HepG2 (cell line): ENCODE results near the gene SLC34A3. TPM values are rescaled to one million over a fixed set of nuclear protein-coding genes. Genes with fewer than 3 reads are reported as not detected.

ENCODE experiments used
- ARNT2 ChIP-seq: sonication (generic); formaldehyde crosslinking; IDR thresholded peaks from 2 replicates; pipeline ENCODE4 v1.8.0; 2022; ENCODE audit warnings: mild to moderate bottlenecking, low read depth, missing genetic modification reagents, moderate library complexity
- CEBPG ChIP-seq: IDR thresholded peaks from 2 replicates; pipeline ENCODE4 v1.6.1; 2016
- FOXC1 ChIP-seq: sonication (generic); formaldehyde crosslinking; IDR thresholded peaks from 2 replicates; pipeline ENCODE4 v1.8.0; 2022; ENCODE audit warnings: mild to moderate bottlenecking, missing genetic modification reagents, borderline replicate concordance
- GPBP1L1 ChIP-seq: sonication (generic); formaldehyde crosslinking; IDR thresholded peaks from 2 replicates; pipeline ENCODE4 v1.5.0; 2020; ENCODE audit warnings: mild to moderate bottlenecking, missing genetic modification reagents
- GPN1 ChIP-seq: sonication (generic); formaldehyde crosslinking; IDR thresholded peaks from 2 replicates; pipeline ENCODE4 v1.5.1; 2020; ENCODE audit warnings: missing genetic modification reagents, borderline replicate concordance
- HNF4G ChIP-seq, 2 experiments: sonication (generic) in 1 of 2; formaldehyde crosslinking in 1 of 2; IDR thresholded peaks; 2 replicates each; pipeline versions ENCODE4 v1.4.0 to v1.6.1; 2011 to 2020; ENCODE audit warnings: borderline replicate concordance in 2 of 2, low read depth in 2 of 2, mild to moderate bottlenecking in 2 of 2, low read length in 1 of 2, missing genetic modification reagents in 1 of 2, moderate library complexity in 1 of 2
- IKZF1 ChIP-seq: fragments of 450-650 bp; IDR thresholded peaks from 2 replicates; pipeline ENCODE4 v1.7.1; 2016
- KAT2B ChIP-seq: fragments of 150-350 bp; IDR thresholded peaks from 2 replicates; pipeline ENCODE4 v1.6.1; 2014; ENCODE audit warnings: low read depth, low read length, borderline replicate concordance
- KLF6 ChIP-seq: IDR thresholded peaks from 2 replicates; pipeline ENCODE4 v1.8.0; 2016; ENCODE audit warnings: missing biosample characterization, missing genetic modification reagents
- NONO ChIP-seq, 2 experiments: fragments of 450-650 bp in 1 of 2; sonication (generic) in 1 of 2; formaldehyde crosslinking in 1 of 2; IDR thresholded peaks in 1 of 2; conservative IDR thresholded peaks in 1 of 2; 2 replicates each; pipeline versions ENCODE4 v1.6.1 to v1.8.0; 2017 to 2022; ENCODE audit warnings: mild to moderate bottlenecking in 1 of 2, missing genetic modification reagents in 1 of 2, moderate library complexity in 1 of 2
- PHF8 ChIP-seq: sonication (generic); formaldehyde crosslinking; IDR thresholded peaks from 2 replicates; pipeline ENCODE4 v1.5.0; 2020; ENCODE audit warnings: missing genetic modification reagents
- RFX3 ChIP-seq: IDR thresholded peaks from 2 replicates; pipeline ENCODE4 v1.6.1; 2016; ENCODE audit warnings: missing biosample characterization, missing genetic modification reagents
- RFXAP ChIP-seq: sonication (generic); formaldehyde crosslinking; IDR thresholded peaks from 2 replicates; pipeline ENCODE4 v1.4.0; 2020; ENCODE audit warnings: missing genetic modification reagents, borderline replicate concordance
- SALL1 ChIP-seq: sonication (generic); formaldehyde crosslinking; IDR thresholded peaks from 2 replicates; pipeline ENCODE4 v1.8.0; 2022; ENCODE audit warnings: mild to moderate bottlenecking, missing genetic modification reagents
- YEATS2 ChIP-seq: sonication (generic); formaldehyde crosslinking; IDR thresholded peaks from 2 replicates; pipeline ENCODE4 v1.4.0; 2020; ENCODE audit warnings: missing genetic modification reagents, borderline replicate concordance
- ZBTB3 ChIP-seq: sonication (generic); formaldehyde crosslinking; IDR thresholded peaks from 2 replicates; pipeline ENCODE4 v1.4.0; 2020; ENCODE audit warnings: low read depth, mild to moderate bottlenecking, moderate library complexity, missing genetic modification reagents, borderline replicate concordance
- ZFY ChIP-seq: sonication (generic); formaldehyde crosslinking; IDR thresholded peaks from 2 replicates; pipeline ENCODE4 v1.4.0; 2020; ENCODE audit warnings: missing genetic modification reagents
- ZNF263 ChIP-seq: sonication (generic); formaldehyde crosslinking; IDR thresholded peaks from 2 replicates; pipeline ENCODE4 v1.4.0; 2020; ENCODE audit warnings: missing genetic modification reagents
- ZNF274 ChIP-seq: sonication (generic); formaldehyde crosslinking; IDR thresholded peaks from 2 replicates; pipeline ENCODE4 v1.5.1; 2020; ENCODE audit warnings: mild to moderate bottlenecking, missing genetic modification reagents
- ZNF335 ChIP-seq: sonication (generic); formaldehyde crosslinking; IDR thresholded peaks from 2 replicates; pipeline ENCODE4 v1.4.0; 2020; ENCODE audit warnings: missing genetic modification reagents
- ZNF382 ChIP-seq: sonication (generic); formaldehyde crosslinking; IDR thresholded peaks from 2 replicates; pipeline ENCODE4 v1.5.0; 2020; ENCODE audit warnings: missing genetic modification reagents, mild to moderate bottlenecking, borderline replicate concordance
- ZNF556 ChIP-seq: sonication (generic); formaldehyde crosslinking; IDR thresholded peaks from 2 replicates; pipeline ENCODE4 v1.4.0; 2020; ENCODE audit warnings: mild to moderate bottlenecking, missing genetic modification reagents, borderline replicate concordance
- ZNF772 ChIP-seq: sonication (generic); formaldehyde crosslinking; IDR thresholded peaks from 2 replicates; pipeline ENCODE4 v1.5.0; 2020; ENCODE audit warnings: mild to moderate bottlenecking, missing genetic modification reagents
- ZNF777 ChIP-seq: sonication (generic); formaldehyde crosslinking; IDR thresholded peaks from 2 replicates; pipeline ENCODE4 v1.4.0; 2020; ENCODE audit warnings: missing genetic modification reagents
- ZNF788 ChIP-seq: sonication (generic); formaldehyde crosslinking; IDR thresholded peaks from 2 replicates; pipeline ENCODE4 v1.5.0; 2020; ENCODE audit warnings: mild to moderate bottlenecking, missing genetic modification reagents, borderline replicate concordance
- ZNF816 ChIP-seq: sonication (generic); formaldehyde crosslinking; IDR thresholded peaks from 2 replicates; pipeline ENCODE4 v1.8.0; 2022; ENCODE audit warnings: missing genetic modification reagents, mild to moderate bottlenecking, borderline replicate concordance
- ZSCAN31 ChIP-seq: sonication (generic); formaldehyde crosslinking; IDR thresholded peaks from 2 replicates; pipeline ENCODE4 v1.5.0; 2020; ENCODE audit warnings: low read depth, mild to moderate bottlenecking, missing genetic modification reagents
- polyA plus RNA-seq, 8 experiments: library from polyadenylated mRNA; depleted of rRNA in 3 of 8; stranded (reverse) in 7 of 8; unstranded in 1 of 8; fragments of >200 nt; fragmentation: Illumina TruSeq in 4 of 8; extraction: Trizol in 4 of 8; gene quantifications; 2 replicates each; pipeline versions ENCODE4 v1.2.1 to v1.2.3, GENCODE V29; 2011 to 2016; ENCODE audit warnings: low read depth in 4 of 8, missing spikeins in 1 of 8, mixed read lengths in 1 of 8; ENCODE audit not compliant: insufficient read depth in 1 of 8
- total RNA-seq, 5 experiments: library from RNA; depleted of rRNA; stranded (reverse); fragments of >200 nt; fragmentation: Illumina TruSeq; extraction: Trizol; gene quantifications; 2 replicates each; pipeline ENCODE4 v1.2.3, GENCODE V29; 2016; ENCODE audit warnings: low read depth in 1 of 5
- TF ChIP-seq, protein P1 (sequence below): sonication (generic); formaldehyde crosslinking; conservative IDR thresholded peaks from 2 replicates; pipeline ENCODE4 v1.4.0; 2020; ENCODE audit warnings: missing genetic modification reagents
- TF ChIP-seq, protein P2 (sequence below): sonication (generic); formaldehyde crosslinking; IDR thresholded peaks from 2 replicates; pipeline ENCODE4 v1.5.0; 2020; ENCODE audit warnings: missing genetic modification reagents, mild to moderate bottlenecking, borderline replicate concordance

SLC34A3 gene
- total and polyA plus RNA-seq, 2 of the 13 experiments (the other 11 are each of a cell fraction or from before 2014, with no cell fraction given) = 0.07 to 1.0 TPM

DNA sequence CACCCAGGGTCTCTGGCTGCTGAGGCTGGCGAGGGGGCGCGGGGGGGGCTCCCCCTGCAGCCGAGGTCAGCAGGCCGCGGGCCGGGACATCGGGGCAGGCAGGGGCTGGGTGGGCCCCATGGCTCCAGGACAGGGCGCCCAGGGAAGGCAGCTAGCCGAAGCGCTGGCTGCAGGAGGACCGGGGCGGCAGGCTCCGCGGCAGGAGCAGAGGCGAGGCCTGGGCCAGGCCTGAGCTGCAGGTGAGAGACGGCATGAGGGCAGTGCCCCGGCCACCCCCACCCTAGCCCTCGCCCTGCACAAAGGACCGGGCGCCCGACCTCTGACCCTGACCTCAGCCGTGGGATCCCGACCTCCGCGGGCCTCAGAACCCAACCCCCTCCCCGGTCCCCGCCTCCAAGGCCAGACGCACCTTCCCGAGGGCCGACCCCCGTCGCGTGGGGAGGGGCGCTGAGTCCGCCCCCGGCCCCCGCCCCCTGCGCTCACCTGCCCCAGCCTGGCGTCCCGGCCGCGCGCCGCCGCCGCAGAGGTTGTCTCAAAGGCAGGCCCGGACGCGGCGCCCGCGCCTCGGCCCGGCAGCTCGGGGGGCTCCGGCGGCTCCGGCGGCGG is 9.1 kb upstream of the SLC34A3 start (continued):
- TF ChIP-seq RFXAP (CRISPR knock-in tag) = peak; percentile 22; the same call in 1 of the 2 replicates
- TF ChIP-seq ZBTB3 (CRISPR knock-in tag) = no peak
- TF ChIP-seq ZNF816 (CRISPR knock-in tag) = no peak
- no peak for TF ChIP-seq KLF6 (CRISPR knock-in tag)
- TF ChIP-seq ZNF382 (CRISPR knock-in tag) = no peak
- TF ChIP-seq ZNF788 = no peak
- no peak for TF ChIP-seq ZNF274 (CRISPR knock-in tag)
- TF ChIP-seq ZNF556 (CRISPR knock-in tag) = no peak
- TF ChIP-seq IKZF1 = no peak
- TF ChIP-seq SALL1 (CRISPR knock-in tag) = no peak
- TF ChIP-seq PHF8 = 0 out of 2 replicates have a peak, but pooled peaks have one; percentile 25
- TF ChIP-seq FOXC1 (CRISPR knock-in tag) = no peak
- no peak for TF ChIP-seq ZNF777 (CRISPR knock-in tag)
- 0 out of 2 replicates have a peak, but pooled peaks have one; percentile 24 for TF ChIP-seq ZNF263
- TF ChIP-seq ZNF335 (CRISPR knock-in tag) = no peak
- no peak for TF ChIP-seq NONO (IDR thresholded peaks at IDR 0.05)
- TF ChIP-seq NONO (CRISPR knock-in tag; conservative IDR thresholded peaks at IDR 0.05) = 0 out of 2 replicates have a peak, but pooled peaks have one; percentile 23
- TF ChIP-seq ZFY (CRISPR knock-in tag) = peak; percentile 85
- no peak for TF ChIP-seq CEBPG (CRISPR knock-in tag)
- TF ChIP-seq RFX3 (CRISPR knock-in tag) = no peak
- TF ChIP-seq, protein P1, sequence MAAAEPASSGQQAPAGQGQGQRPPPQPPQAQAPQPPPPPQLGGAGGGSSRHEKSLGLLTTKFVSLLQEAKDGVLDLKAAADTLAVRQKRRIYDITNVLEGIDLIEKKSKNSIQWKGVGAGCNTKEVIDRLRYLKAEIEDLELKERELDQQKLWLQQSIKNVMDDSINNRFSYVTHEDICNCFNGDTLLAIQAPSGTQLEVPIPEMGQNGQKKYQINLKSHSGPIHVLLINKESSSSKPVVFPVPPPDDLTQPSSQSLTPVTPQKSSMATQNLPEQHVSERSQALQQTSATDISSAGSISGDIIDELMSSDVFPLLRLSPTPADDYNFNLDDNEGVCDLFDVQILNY = no peak
- no peak for TF ChIP-seq KAT2B
- TF ChIP-seq YEATS2 (CRISPR knock-in tag) = no peak
- no peak for TF ChIP-seq GPBP1L1 (CRISPR knock-in tag)
- TF ChIP-seq, protein P2, sequence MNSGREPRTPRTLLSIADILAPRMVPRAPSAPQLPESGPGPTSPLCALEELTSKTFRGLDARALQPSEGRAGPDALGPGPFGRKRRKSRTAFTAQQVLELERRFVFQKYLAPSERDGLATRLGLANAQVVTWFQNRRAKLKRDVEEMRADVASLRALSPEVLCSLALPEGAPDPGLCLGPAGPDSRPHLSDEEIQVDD = no peak
- TF ChIP-seq GPN1 (CRISPR knock-in tag) = no peak
- TF ChIP-seq ZNF772 (CRISPR knock-in tag) = no peak
- peak; percentile 49; the same call in 1 of the 2 replicates for TF ChIP-seq HNF4G (IDR thresholded peaks at IDR 0.05; ENCODE audit: borderline replicate concordance, low read depth, low read length)
- TF ChIP-seq HNF4G (CRISPR knock-in tag; IDR thresholded peaks at IDR 0.05; ENCODE audit: borderline replicate concordance, low read depth) = no peak
- no peak for TF ChIP-seq ZSCAN31 (CRISPR knock-in tag)
- TF ChIP-seq ARNT2 (CRISPR knock-in tag) = peak; percentile 24; the same call in 1 of the 2 replicates
